Measurements from ENCODE around the gene WDR55.
"Not testable (repeated sequence)": the region's sequence is repeated elsewhere in the genome, so short reads cannot be mapped to it uniquely, and the experiment has no call there.

Gene WDR55

DNA sequence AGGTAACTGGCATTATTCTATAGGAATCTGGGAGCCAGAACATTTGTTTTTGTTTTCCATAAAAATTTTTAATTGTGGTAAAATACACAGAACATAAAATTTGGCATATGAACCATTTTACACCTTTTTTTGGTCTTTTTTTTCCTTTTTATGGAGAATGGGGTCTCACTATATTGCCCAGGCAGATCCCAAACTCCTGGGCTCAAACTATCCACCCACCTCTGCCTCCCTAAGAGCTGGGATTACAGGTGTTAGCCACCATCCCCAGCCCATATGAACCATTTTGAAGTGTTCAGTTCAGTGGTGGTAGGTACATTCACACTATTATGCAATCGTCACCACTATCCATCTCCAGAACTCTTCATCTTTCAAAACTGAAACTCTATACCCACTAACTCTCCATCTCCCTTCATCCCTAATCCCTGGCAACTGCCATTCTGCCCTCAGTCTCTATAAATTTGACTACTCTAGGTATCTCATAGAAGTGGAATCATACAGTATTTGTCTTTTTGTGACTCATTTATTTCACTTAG, 48.9 kb downstream of the WDR55 start:
- DNase-seq = no peak

DNA sequence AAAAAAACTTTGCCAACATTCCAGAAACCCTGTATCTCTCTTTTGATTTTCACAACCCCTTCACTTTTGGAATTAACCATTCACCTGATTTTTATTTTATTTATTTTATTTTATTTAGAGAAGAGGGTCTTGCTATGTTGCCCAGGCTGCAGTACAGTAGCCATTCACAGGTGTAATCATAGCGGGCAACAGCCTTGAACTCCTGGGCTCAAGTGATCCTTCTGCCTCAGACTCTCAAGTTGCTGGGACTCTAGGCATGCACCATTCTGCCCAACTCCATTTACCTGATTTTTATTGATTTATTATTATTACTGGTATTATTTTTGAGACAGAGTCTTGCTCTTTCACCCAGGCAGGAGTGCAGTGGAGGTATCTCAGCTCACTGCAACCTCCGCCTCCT, 51.5 kb downstream of the WDR55 start:
- not testable (repeated sequence) for DNase-seq

DNA sequence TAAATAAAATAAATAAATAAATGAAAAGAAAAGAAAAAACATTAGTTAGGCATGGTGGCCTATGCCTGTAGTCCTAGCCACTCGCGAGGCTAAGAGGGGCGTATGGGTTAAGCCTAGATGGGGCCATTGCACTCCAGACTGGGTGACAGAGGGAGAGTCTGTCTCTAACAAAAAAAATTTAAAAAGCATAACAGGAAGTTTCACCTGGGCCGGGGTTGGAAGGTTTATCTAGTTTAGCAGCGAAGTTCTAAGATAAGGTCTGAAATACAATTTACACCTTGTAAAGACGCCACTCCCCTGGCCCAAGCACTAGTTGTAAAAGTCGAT, 53.5 kb downstream of the WDR55 start:
- DNase-seq = no peak

DNA sequence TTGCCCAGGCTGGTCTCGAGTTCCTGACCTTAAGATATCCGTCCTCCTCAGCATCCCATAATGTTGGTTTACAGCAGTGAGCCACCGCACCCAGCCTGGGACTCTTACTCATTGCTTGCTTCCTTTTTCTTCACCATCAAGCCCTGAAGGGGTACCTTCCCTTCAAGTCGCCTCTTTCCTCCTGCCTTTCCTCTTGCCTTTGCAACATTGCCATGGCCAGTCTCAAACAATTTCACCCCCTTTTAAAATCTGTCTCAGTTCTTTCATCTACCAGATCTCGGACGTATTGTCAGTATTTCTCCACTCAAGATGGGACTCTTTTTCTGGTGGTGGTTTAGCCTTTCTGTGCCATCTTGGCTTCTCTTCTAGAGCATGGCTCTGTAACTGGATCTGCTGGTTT, 56.0 kb downstream of the WDR55 start:
- not testable (repeated sequence) for DNase-seq

DNA sequence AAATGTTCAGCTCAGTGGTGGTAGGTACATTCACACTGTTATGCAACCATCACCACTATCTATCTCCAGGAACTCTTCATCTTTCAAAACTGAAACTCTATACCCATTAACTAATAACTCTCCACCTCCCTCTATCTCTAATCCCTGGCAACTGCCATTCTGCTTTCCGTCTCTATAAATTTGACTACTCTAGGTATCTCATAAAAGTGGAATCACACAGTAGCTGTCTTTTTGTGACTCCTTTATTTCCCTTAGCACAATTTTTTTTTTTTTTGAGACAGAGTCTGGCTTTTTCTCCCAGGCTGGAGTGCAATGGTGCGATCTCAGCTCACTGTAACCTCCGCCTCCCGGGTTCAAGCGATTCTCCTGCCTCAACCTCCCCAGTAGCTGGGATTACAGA, 56.7 kb downstream of the WDR55 start:
- not testable (repeated sequence) for DNase-seq
